GM12875 (cell line): ENCODE data around the gene FAU.

Experiments
- H3K4me3 ChIP-seq: one replicate; pipeline ENCODE4 v1.5.1; 2011; ENCODE audit warnings: low read depth, low read length, control low read depth
- TF ChIP-seq, protein P1 (sequence below): IDR thresholded peaks from 2 replicates; pipeline ENCODE4 v1.5.1; 2011; ENCODE audit warnings: low read depth, mild to moderate bottlenecking, control low read depth, inconsistent platforms, low read length, moderate library complexity, borderline replicate concordance; ENCODE audit not compliant: insufficient read depth

FAU gene

GRCh38 chr11:65132238-65132987 lies 10.5 kb upstream of the FAU start:
- TF ChIP-seq, protein P1, sequence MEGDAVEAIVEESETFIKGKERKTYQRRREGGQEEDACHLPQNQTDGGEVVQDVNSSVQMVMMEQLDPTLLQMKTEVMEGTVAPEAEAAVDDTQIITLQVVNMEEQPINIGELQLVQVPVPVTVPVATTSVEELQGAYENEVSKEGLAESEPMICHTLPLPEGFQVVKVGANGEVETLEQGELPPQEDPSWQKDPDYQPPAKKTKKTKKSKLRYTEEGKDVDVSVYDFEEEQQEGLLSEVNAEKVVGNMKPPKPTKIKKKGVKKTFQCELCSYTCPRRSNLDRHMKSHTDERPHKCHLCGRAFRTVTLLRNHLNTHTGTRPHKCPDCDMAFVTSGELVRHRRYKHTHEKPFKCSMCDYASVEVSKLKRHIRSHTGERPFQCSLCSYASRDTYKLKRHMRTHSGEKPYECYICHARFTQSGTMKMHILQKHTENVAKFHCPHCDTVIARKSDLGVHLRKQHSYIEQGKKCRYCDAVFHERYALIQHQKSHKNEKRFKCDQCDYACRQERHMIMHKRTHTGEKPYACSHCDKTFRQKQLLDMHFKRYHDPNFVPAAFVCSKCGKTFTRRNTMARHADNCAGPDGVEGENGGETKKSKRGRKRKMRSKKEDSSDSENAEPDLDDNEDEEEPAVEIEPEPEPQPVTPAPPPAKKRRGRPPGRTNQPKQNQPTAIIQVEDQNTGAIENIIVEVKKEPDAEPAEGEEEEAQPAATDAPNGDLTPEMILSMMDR = no peak
- peak overlapping the region; percentile 99 for H3K4me3 ChIP-seq

DNA sequence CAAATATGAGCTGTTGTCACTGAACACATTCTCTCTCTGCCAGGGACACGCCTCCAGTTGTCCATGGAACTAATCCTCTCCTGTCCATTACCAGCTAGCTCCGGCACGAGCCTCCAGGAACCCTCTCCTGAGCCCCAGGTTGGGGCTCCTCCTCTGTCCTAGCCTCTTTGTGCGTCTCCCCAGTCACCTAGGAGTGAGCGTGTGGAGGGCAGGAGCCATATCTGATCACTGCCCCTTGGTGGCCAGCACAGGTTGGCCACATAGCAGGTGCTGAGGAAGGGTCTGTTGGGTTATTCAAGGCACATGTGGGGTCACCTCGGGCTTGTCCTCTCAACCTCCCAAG lies 9.9 kb upstream of the FAU start:
- peak overlapping the region; percentile 99 for H3K4me3 ChIP-seq
- TF ChIP-seq, protein P1 = no peak

- TF ChIP-seq, protein P1 = no peak
- H3K4me3 ChIP-seq = no peak overlapping the region
Observed at GRCh38 chr11:65131417-65131776, 9.5 kb upstream of the FAU start.

- TF ChIP-seq, protein P1 = no peak
- H3K4me3 ChIP-seq = no peak overlapping the region
Observed at GRCh38 chr11:65130631-65131416, 8.9 kb upstream of the FAU start.

DNA sequence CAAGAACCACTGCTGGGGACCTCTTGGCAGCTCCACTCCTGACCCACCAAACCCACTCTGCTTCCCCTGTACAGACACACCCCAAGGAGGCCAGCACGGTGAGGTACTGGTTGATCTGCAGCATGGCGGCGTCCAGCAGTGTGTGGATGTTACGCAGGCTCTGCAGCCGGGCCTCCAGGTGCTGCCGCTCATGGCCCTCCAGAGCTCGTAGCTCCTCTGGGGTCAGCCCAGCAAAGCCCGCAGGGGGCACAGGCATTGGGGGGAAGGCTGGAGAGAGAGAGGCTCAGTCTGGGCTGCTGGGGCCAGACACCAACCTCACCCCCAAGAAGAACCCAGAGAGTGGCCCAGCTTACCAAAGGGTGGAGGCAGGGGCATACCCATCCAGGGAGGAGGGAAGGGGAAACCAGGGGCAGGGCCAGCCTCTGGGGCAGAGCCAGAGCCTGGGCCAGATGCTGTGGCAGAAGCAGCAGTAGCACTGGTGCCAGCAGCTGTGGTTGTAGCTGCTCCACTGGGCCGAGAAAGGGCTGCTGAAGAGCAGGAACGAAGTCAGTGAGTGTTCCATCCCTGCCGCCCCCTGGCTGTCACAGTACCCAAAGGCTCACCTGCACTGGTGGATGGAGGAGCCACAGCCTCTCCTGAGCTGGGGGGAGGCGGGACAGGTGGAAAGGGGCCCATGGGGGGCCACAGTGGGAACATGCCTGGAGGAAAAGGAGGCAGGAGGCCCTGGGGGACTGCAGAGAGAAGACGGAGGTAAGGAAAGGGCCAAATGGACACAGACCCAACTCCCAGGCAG lies 7.9 kb upstream of the FAU start:
- H3K4me3 ChIP-seq = no peak overlapping the region
- TF ChIP-seq, protein P1 = no peak

DNA sequence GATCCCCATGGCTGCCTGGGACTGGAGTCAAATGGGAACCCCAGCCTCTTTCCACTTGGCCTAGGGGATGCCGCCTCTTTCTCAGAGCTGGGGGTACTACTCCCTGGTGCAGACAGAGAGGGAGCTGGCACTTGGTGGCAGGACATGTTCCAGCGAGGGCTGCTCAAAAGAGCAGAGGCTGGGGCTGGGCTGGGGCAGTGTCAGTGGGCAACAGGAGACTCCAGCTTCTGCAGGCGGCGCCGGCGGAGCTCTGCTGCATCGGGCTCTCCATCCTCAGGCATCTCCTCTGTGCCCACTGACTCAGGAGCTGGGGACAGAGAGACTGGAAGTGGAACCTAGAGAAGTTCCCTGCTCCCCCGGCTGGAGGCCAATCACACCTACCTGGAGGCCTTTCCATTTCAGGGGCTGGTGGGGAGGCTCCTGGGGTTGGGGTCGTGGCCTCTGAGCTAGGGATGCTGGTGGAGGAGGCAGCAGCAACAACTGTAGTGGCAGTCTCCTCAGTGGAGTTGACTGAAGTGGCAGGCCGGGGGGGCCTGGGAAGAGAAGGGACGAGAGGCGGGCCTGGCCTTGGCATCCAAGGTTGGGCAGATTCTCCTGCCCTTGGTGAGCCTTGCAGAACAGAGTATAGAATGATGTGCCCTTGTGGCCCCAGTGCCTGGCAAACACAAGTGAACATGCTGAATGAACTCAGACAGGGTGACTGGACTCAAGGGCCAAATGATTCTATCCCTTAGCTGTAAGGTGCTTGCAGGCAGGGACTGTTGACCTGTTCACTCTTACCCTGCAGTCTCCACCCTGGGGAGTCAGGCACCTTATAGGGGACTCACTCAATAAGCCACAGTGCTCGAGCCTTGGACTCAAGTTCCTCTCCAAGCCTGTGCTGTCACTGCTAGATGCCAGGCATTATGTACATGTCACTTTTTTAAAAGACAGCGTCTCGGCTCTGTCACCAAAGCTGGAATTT lies 6.5 kb upstream of the FAU start:
- no peak overlapping the region for H3K4me3 ChIP-seq
- TF ChIP-seq, protein P1 = no peak
